HTR-8/SVneo (cell line): ENCODE measurements around the gene ARL8A.
"Not testable (repeated sequence)": the region's sequence is repeated elsewhere in the genome, so short reads cannot be mapped to it uniquely, and the experiment has no call there.

Experiments
- DNase-seq: peaks from one replicate; pipeline ENCODE4 v3.0.0; 2011; ENCODE audit warnings: low spot score, mixed read lengths; ENCODE audit not compliant: insufficient read length
- FAIRE-seq: peaks from 2 replicates; lab custom pipeline; 2011; peaks lifted over from hg19 to GRCh38; lab: Jason Lieb, UNC

The ARL8A gene

GRCh38 chr1:202144402-202145067, at the start of gene ARL8A:
Gene ARL8A (minus strand): TSS chr1:202144737. CDS start chr1:202144572, 165 bp downstream.
- FAIRE-seq (no peak), DNase-seq (peak; percentile 57)

GRCh38 chr1:202194328-202194648, 49.8 kb upstream of the ARL8A start:
- FAIRE-seq (no peak), DNase-seq (no peak)

DNA sequence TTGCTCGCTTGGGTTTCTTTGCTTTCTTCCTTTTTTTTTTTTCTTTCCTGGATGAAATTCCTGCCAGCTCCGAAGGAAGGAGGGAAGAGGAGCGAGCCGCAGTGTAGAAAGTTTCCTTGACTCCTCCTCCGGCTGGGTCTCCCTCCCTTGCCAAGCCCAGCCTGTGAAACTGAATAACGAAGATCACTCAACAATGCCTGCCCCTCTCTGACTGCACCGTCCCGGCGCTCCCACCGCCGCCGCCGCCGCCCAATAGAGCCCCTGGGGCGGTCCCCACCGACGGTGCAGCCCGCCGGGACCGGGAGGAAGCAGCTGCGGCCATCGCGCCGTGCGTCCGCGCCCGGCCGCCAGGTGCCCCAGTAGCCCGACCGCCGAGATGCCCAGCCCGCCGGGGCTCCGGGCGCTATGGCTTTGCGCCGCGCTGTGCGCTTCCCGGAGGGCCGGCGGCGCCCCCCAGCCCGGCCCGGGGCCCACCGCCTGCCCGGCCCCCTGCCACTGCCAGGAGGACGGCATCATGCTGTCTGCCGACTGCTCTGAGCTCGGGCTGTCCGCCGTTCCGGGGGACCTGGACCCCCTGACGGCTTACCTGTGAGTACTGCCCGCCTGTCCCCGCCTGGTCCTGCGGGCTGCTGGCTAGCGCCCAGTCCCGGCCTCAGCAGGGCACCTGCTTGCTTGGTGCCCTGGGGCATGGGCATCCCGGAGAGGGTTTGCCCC, 49.2 kb upstream of the ARL8A start, which contains the start of gene LGR6:
TSS of gene LGR6 (plus strand) at position 186 of the 714 bp plus-strand sequence. CDS start at position 377, 191 bp downstream.
- FAIRE-seq = no peak

DNA sequence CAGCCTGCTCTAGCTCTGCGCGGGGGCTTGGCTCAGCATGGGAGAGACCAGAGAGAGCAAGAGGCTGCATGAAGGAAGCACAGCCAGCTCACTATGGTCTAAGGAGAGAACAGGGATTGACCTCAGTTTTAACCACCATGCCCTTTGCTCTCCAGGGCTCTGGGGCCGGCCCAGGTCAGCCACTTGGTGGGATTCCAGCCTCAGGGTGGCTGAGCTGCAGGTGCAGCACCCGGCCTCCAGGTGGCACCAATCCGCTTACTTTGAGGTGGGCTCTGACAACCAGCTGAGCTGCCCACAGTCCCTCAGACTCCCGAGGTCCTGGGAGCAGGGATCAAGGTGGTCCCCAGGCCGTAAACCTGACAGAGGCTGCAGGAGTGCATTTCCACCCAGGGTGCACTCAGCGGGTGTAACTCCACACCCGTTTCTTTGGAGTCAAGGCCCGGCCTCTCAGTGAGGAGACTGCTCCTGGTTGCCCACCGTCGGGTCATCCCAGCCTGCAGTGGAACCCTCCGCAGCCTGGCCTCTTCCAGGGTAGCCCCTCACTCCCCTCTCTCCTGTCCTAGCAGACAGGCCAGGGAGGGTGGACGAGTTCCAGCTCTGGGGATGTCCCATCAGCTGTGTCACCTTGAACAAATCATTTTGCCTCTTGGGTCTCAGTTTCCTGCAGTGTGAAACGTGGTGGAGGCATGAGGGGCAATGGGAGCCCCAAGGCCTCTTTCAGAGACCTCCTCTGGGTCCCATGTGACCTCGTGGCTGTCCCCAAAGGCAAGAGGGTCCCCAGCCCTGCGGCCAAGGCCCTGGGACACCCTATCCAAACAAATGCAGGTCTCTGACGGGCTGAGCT, 48.5 kb upstream of the ARL8A start:
- FAIRE-seq = no peak

More for the DNA sequence above, 49.2 kb upstream of the ARL8A start, which contains the start of gene LGR6:
- DNase-seq = no peak

DNA sequence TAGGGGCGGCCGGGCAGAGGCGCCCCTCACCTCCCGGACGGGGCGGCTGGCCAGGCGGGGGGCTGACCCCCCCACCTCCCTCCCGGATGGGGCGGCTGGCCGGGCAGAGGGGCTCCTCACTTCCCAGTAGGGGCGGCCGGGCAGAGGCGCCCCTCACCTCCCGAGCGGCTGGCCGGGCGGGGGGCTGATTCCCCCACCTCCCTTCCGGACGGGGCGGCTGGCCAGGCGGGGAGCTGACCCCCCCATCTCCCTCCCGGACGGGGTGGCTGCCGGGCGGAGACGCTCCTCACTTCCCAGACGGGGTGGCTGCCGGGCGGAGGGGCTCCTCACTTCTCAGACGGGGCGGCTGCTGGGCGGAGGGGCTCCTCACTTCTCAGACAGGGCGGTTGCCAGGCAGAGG, 46.9 kb upstream of the ARL8A start:
- not testable (repeated sequence) for FAIRE-seq, DNase-seq

More for the DNA sequence above, 48.5 kb upstream of the ARL8A start:
- DNase-seq = peak; percentile 76

- FAIRE-seq (no peak), DNase-seq (no peak)
Measured at GRCh38 chr1:202189918-202190715, 45.6 kb upstream of the ARL8A start.

- DNase-seq = peak; percentile 53
- FAIRE-seq = peak; percentile 58
Measured at GRCh38 chr1:202189001-202189790, 44.7 kb upstream of the ARL8A start.

DNA sequence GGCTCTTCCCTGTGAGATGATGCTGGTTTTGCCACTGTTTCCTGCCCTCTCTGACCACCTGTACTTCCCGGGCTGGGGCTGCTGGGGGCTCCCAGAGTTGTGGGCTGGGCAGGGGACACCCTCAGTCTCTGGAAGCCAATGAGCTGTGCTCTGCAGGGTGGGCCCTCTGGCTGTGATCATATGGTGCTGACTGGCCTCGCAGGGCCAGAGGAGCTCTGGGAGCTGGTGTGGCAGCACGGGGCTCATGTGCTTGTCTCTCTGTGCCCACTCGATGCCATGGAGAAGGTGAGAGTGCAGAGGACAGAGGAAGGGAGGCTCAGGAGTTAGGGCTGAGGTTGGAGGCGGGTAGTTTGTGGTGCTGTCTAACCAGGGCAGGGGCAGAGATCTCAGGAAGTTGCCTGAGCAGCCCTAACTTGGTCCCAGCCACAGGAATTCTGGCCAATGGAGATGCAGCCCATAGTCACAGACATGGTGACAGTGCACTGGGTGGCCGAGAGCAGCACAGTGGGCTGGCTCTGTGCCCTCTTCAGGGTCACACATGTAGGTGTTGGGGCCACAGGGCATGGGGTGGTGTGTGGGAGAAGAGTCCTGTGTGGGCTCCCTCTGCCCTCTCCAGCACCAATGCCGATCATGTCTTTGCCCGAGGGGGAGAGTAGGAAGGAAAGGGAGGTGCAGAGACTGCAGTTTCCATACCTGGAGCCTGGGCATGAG, 43.3 kb upstream of the ARL8A start:
- FAIRE-seq = no peak
- DNase-seq = no peak

DNA sequence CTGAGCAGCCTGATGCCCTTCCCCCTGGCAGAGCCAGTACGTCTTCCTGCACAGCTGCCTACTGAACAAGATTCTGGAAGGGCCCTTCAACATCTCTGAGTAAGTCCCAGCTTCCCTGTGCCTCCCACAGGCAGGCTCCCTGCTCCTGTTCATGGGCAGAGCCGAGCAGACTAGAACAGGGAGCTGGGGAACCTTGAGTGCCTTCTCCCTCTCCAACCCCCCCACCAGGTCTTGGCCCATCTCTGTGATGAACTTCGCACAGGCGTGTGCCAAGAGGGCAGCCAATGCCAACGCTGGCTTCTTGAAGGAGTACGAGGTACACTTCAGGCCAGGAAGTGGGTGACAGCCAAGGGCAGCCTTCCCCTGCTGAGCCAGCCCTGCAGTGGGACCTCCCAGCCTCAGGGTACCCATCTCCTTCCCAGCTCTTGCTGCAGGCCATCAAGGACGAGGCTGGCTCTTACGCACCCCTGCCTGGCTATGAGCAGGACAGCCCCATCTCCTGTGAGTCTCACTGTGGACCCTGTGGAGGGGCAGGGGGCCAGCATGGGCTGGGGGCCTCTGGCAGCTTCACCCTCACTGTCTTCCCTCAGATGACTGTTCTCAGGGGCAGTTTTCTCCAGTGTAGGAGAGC, 42.6 kb upstream of the ARL8A start:
- FAIRE-seq (no peak), DNase-seq (no peak)

DNA sequence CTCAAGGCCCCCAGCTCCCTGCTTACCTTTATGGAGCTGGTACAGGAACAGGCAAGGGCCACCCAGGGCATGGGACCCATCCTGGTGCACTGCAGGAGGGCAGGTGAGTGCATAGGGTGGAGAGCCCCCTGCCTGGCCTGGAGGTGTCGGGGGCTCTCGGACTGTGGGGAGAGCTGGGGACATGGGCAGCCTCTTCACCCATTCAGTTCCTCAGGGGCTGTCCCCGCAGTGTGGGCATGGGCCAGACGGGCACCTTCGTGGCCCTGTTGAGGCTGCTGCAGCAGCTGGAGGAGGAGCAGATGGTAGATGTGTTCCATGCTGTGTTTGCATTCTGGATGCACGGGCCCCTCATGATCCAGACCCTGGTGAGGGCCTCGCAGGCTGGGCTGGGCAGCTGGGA, 41.8 kb upstream of the ARL8A start:
- DNase-seq (no peak), FAIRE-seq (no peak)

DNA sequence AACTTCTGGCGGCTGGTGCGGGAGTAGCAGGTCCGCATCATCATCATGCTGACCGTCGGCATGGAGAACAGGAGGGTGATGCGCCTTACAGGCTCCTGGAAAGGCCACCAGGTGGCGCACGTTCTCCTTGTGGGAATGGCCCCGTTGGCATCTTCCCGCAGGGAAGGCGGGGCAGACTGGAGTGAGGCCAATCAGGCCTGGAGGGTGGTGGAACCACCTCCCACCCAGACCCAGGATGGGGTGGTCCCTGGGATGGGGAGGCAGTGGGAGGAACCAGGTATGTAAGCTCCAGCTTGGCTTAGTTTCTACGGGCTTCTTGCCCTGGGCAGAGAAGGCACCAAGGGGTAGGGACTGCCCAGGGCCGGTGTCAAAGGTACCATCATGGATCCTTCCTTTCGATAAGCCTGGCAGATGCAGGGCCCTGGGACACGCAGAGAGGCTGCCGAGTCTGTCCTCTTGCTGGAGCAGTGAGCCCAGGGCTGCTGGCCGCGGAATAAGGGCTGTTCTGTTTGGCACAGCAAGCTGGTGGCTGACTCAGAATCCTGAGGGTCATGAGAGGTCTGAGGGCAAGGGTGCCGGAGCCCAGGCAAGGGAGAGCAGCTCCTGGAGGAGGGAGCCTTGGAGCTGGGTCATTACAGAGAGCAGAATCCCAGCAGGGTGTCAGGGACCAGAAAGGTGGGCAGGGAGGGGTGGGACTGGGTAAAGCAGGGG, 40.4 kb upstream of the ARL8A start:
- FAIRE-seq (peak; percentile 90), DNase-seq (peak; percentile 90)

DNA sequence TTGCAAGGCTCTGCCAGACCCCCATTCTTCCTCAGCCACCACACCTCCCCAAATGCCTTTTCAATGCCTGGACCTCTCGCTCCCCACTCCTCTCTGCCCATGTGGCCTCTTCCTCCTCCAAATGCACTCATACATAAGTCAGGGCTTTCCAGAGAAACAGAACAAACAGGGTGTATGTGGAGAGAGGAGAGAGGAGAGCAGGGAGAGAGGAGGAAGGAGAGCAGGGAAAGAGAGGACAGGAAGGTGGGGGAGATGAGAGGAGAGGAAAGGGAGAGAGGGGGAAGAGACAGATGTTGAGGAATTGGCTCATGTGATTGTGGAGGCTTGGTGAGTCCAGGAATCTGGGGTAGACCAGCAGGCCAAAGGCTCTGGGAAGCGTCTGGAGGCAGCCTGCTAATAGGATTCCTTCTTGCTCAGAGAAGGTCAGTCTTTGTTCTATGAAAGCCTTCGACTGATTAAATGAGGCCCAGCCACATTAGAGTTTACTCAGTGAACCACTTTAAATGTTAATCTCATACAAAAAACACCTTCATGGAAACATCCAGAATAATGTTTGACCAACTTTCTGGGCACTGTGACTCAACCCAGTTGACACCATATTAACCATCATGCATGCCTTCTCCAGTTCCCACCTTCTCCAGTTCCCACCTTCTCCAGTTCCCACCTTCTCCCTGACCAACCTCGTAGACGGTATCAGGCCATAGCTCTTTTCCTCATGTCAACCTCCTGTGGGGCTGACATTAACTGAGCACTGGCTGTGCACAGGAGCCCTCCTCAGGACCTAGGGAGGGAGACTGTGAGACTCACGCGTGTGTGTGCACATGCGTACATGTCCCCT, 37.7 kb upstream of the ARL8A start:
- FAIRE-seq = no peak
- no peak for DNase-seq

DNA sequence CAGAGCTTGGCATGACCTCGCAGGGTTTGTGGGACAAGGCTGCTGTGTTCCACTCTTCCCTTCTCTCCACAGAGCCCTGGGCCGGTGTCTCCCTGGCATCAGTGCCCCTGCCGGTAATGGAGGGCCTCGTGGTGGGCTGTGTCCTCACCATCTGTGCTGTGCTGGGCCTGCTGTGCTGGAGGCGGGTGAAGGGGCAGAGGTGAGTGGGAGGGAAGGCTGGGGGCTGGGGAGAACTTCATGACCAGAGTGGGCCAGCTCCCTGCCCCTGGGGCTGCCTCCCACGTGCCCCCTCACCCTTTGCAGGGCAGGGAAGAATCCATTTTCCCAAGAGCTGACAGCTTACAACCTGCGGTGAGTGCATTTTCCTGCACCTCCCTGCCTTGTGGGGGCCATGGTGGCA, 37.0 kb upstream of the ARL8A start:
- FAIRE-seq = no peak
- no peak for DNase-seq

DNA sequence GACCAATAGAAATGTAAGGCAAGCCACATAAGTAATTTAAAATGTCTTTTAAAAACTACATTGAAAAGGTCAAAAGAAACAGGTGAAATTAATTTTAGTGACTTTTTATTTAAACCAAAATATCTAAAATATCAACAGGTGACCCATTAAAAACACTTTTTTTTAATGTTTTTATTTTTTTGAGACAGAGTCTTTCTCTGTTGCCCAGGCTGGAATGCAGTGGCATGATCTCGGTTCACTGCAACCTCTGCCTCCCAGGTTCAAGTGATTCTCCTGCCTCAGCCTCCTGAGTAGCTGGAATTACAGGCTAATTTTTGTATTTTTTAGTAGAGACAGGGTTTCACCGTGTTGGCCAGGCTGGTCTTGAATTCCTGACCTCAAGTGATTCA, 36.2 kb upstream of the ARL8A start:
- not testable (repeated sequence) for DNase-seq

DNA sequence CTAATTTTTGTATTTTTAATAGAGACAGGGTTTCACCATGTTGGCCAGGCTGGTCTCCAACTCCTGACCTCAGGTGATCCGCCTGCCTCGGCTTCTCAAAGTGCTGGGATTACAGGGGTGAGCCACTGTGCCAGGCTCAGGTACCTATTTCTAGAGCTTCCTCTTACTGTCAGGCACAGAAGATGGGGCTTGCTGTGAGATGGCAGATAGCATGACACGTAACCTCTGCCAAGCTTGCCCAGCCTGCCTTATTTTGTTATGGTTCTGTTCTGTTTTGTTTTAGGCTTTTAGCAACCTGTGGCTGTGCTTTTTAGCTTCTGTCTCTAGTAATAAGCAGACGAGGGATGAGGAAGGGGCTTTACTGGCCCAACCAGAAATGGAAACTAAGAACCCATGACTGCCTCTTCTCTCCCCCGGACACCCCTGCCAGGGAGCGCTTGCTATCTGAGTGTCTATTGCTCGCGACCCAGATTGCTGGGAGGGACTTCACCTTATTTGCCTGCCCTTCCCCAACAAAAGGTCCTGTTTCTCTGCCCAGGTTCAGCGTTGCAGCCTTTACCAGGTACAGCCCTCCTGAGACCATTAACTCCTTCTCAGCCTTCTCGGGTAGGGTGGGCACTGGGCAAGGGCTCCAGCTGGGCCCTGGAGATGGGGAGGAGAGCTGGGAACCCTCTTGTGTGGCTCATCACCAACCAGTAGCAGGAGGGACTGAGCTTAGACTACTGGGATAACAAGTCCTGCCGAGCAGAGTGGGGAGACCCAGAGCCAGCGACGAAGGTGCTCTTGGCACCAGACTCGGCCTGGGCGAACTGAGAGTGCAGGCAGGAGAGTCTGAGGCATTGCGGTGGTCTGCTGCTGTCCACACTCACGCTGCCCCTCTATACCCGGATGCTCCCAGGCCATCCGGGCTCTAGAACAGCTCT, 35.6 kb upstream of the ARL8A start:
- DNase-seq (no peak), FAIRE-seq (no peak)

More for the DNA sequence above, 36.2 kb upstream of the ARL8A start:
- not testable (repeated sequence) for FAIRE-seq
